Measurements from ENCODE around the gene ITGB2. TPM values are rescaled to one million over a fixed set of nuclear protein-coding genes. Genes with fewer than 3 reads are reported as not detected.
"Not testable (repeated sequence)": the region's sequence is repeated elsewhere in the genome, so short reads cannot be mapped to it uniquely, and the experiment has no call there.

ITGB2 gene
- total and polyA plus RNA-seq, 5 donors, result 11.9 to 46.5 (median 27.1) TPM

GRCh38 chr21:44887126-44887806 lies 33.4 kb downstream of the ITGB2 start:
- no peaks in the 10 kb centered on the region for H3K4me1 ChIP-seq (ENCODE audit: control insufficient read depth, insufficient read depth, low read length)
- WGBS, result 92% methylated on average over 11 of the region's 11 CpGs
- DNase-seq, result peak; percentile 5 to 28 (median 27)

GRCh38 chr21:44886113-44887075 lies 34.3 kb downstream of the ITGB2 start:
- H3K27ac ChIP-seq (ENCODE audit: low read length), result no peak overlapping the region
- 89% methylated on average over 44 of the region's 44 CpGs for whole genome bisulfite sequencing
- no peaks in the 10 kb centered on the region for H3K27me3 ChIP-seq (ENCODE audit: control insufficient read depth, insufficient read depth)
- no peaks in the 10 kb centered on the region for H3K9me3 ChIP-seq (ENCODE audit: control insufficient read depth, low read length)
- ATAC-seq (no peak), DNase-seq (peak in 2 of 3 donors; percentile 44 to 61)
- no peaks in the 10 kb centered on the region for H3K4me1 ChIP-seq (ENCODE audit: control insufficient read depth, insufficient read depth, low read length)
- H3K4me3 ChIP-seq (ENCODE audit: low read length), result no peak overlapping the region
- intact Hi-C loops (cut with DNase I), result no loop called here

More at GRCh38 chr21:44887126-44887806, 33.4 kb downstream of the ITGB2 start:
- H3K4me3 ChIP-seq (ENCODE audit: low read length), result no peak overlapping the region
- intact Hi-C loops (cut with DNase I), result no loop called here
- H3K27ac ChIP-seq (ENCODE audit: low read length), result no peak overlapping the region
- ATAC-seq, result no peak
- H3K9me3 ChIP-seq (ENCODE audit: control insufficient read depth, low read length), result no peaks in the 10 kb centered on the region
- H3K27me3 ChIP-seq (ENCODE audit: control insufficient read depth, insufficient read depth), result no peaks in the 10 kb centered on the region

- Histone ChIP-seq H3K4me3 (ENCODE audit: low read length) (no peak overlapping the region), H3K9me3 (ENCODE audit: control insufficient read depth, low read length) (no peaks in the 10 kb centered on the region), H3K27me3 (ENCODE audit: control insufficient read depth, insufficient read depth) (no peaks in the 10 kb centered on the region), H3K4me1 (ENCODE audit: control insufficient read depth, insufficient read depth, low read length) (no peaks in the 10 kb centered on the region), H3K27ac (ENCODE audit: low read length) (no peak overlapping the region)
- DNase-seq, result peak in 1 of 3 donors; percentile 36
- WGBS, result 84% methylated on average over 11 of the region's 11 CpGs
- intact Hi-C loops (cut with DNase I), result no loop called here
- no peak for ATAC-seq
Measured at GRCh38 chr21:44885615-44886014, 35.1 kb downstream of the ITGB2 start.

- WGBS, result 62% methylated on average over 7 of the region's 7 CpGs
- no peaks in the 10 kb centered on the region for H3K9me3 ChIP-seq (ENCODE audit: control insufficient read depth, low read length)
- intact Hi-C loops (cut with DNase I), result no loop called here
- no peaks in the 10 kb centered on the region for H3K4me1 ChIP-seq (ENCODE audit: control insufficient read depth, insufficient read depth, low read length)
- H3K27me3 ChIP-seq (ENCODE audit: control insufficient read depth, insufficient read depth), result no peaks in the 10 kb centered on the region
- ATAC-seq (no peak), DNase-seq (peak in 1 of 3 donors; percentile 21)
- H3K27ac ChIP-seq (ENCODE audit: low read length), result no peak overlapping the region
- H3K4me3 ChIP-seq (ENCODE audit: low read length), result no peak overlapping the region
Measured at GRCh38 chr21:44884097-44884496, 36.6 kb downstream of the ITGB2 start.

GRCh38 chr21:44883250-44883649 lies 37.4 kb downstream of the ITGB2 start:
- H3K9me3 ChIP-seq (ENCODE audit: control insufficient read depth, low read length), result no peaks in the 10 kb centered on the region
- 88% methylated on average over 11 of the region's 11 CpGs for WGBS
- no peaks in the 10 kb centered on the region for H3K4me1 ChIP-seq (ENCODE audit: control insufficient read depth, insufficient read depth, low read length)
- DNase-seq (peak in 1 of 3 donors; percentile 31), ATAC-seq (no peak)
- H3K27ac ChIP-seq (ENCODE audit: low read length), result no peak overlapping the region
- intact Hi-C loops (cut with DNase I), result no loop called here
- H3K27me3 ChIP-seq (ENCODE audit: control insufficient read depth, insufficient read depth), result no peaks in the 10 kb centered on the region
- no peak overlapping the region for H3K4me3 ChIP-seq (ENCODE audit: low read length)

GRCh38 chr21:44881198-44881872 lies 39.4 kb downstream of the ITGB2 start:
- 68% methylated on average over 6 of the region's 6 CpGs for WGBS
- ATAC-seq, result peak; percentile 6 to 14
- peak in 1 of 3 donors; percentile 27 for DNase-seq
- peak overlapping the region; percentile 51 for H3K27ac ChIP-seq (ENCODE audit: low read length)
- no peaks in the 10 kb centered on the region for H3K9me3 ChIP-seq (ENCODE audit: control insufficient read depth, low read length)
- H3K27me3 ChIP-seq (ENCODE audit: control insufficient read depth, insufficient read depth), result no peaks in the 10 kb centered on the region
- no peak overlapping the region for H3K4me3 ChIP-seq (ENCODE audit: low read length)
- intact Hi-C loops (cut with DNase I), result no loop called here
- no peaks in the 10 kb centered on the region for H3K4me1 ChIP-seq (ENCODE audit: control insufficient read depth, insufficient read depth, low read length)

GRCh38 chr21:44880405-44881197 lies 40.1 kb downstream of the ITGB2 start:
- intact Hi-C loops (cut with DNase I), result no loop called here
- H3K27me3 ChIP-seq (ENCODE audit: control insufficient read depth, insufficient read depth), result no peaks in the 10 kb centered on the region
- DNase-seq (peak in 1 of 3 donors; percentile 23), ATAC-seq (peak in 1 of 2 donors; percentile 55)
- H3K4me1 ChIP-seq (ENCODE audit: control insufficient read depth, insufficient read depth, low read length), result no peaks in the 10 kb centered on the region
- WGBS, result 56% methylated on average over 8 of the region's 8 CpGs
- no peak overlapping the region for H3K4me3 ChIP-seq (ENCODE audit: low read length)
- no peaks in the 10 kb centered on the region for H3K9me3 ChIP-seq (ENCODE audit: control insufficient read depth, low read length)
- peak overlapping the region; percentile 17 for H3K27ac ChIP-seq (ENCODE audit: low read length)

GRCh38 chr21:44879238-44879637 lies 41.5 kb downstream of the ITGB2 start:
- not testable (repeated sequence) for H3K4me1 ChIP-seq (ENCODE audit: control insufficient read depth, insufficient read depth, low read length); H3K4me3 ChIP-seq (ENCODE audit: low read length); ATAC-seq; H3K27me3 ChIP-seq (ENCODE audit: control insufficient read depth, insufficient read depth); H3K9me3 ChIP-seq (ENCODE audit: control insufficient read depth, low read length); H3K27ac ChIP-seq (ENCODE audit: low read length)
- WGBS, result 94% methylated on average over 8 of the region's 8 CpGs
- peak in 1 of 3 donors; percentile 7 for DNase-seq
- intact Hi-C loops (cut with DNase I), result loop anchor here in 1 of 4 donors (10.0 kb wide), 1 partner anchor 74 kb away; the partner anchor contains the start of gene UBE2G2

- Histone ChIP-seq H3K9me3 (ENCODE audit: control insufficient read depth, low read length) (no peaks in the 10 kb centered on the region), H3K4me1 (ENCODE audit: control insufficient read depth, insufficient read depth, low read length) (no peaks in the 10 kb centered on the region), H3K27ac (ENCODE audit: low read length) (no peak overlapping the region), H3K4me3 (ENCODE audit: low read length) (no peak overlapping the region), H3K27me3 (ENCODE audit: control insufficient read depth, insufficient read depth) (no peaks in the 10 kb centered on the region)
- ATAC-seq (no peak), DNase-seq (peak in 2 of 3 donors; percentile 9 to 33)
- intact Hi-C loops (cut with DNase I), result loop anchor here in 1 of 4 donors (10.0 kb wide), 1 partner anchor 74 kb away; the partner anchor contains the start of gene UBE2G2
- WGBS, result 74% methylated on average over 13 of the region's 13 CpGs
Measured at GRCh38 chr21:44878053-44878982, 42.4 kb downstream of the ITGB2 start.
